Umbilical cord (tissue), 2 donors: Measurements from ENCODE around the gene C4orf33. TPM values are rescaled to one million over a fixed set of nuclear protein-coding genes. Genes with fewer than 3 reads are reported as not detected.
"Not testable (repeated sequence)": the region's sequence is repeated elsewhere in the genome, so short reads cannot be mapped to it uniquely, and the experiment has no call there.

Experiments
- DNase-seq: peaks from one replicate; pipeline ENCODE4 v3.0.0-alpha.2; 2015; ENCODE audit warnings: low spot score
- total RNA-seq: library from RNA; depleted of rRNA; stranded (reverse); fragments of >200 nt; gene quantifications from one replicate; pipeline ENCODE4 v1.2.3, GENCODE V29; 2014; ENCODE audit warnings: low replicate concordance; ENCODE audit not compliant: insufficient read depth

C4orf33 gene
- 11.1 TPM for total RNA-seq

GRCh38 chr4:129095811-129096454, at the start of gene C4orf33:
TSS of gene C4orf33 (plus strand) at chr4:129096152. CDS start at chr4:129102611, 6,459 bp downstream.
- peak; percentile 91 for DNase-seq

GRCh38 chr4:129059028-129059427, 36.9 kb upstream of the C4orf33 start:
- DNase-seq, result no peak

- no peak for DNase-seq
Measured at GRCh38 chr4:129062580-129062979, 33.4 kb upstream of the C4orf33 start.

- DNase-seq, result no peak
Measured at GRCh38 chr4:129063640-129064039, 32.3 kb upstream of the C4orf33 start.

GRCh38 chr4:129064717-129065116, 31.2 kb upstream of the C4orf33 start:
- DNase-seq, result no peak

- DNase-seq, result not testable (repeated sequence)
Measured at GRCh38 chr4:129069537-129069936, 26.4 kb upstream of the C4orf33 start.

GRCh38 chr4:129077326-129077725, 18.6 kb upstream of the C4orf33 start:
- no peak for DNase-seq

- DNase-seq, result no peak
Measured at GRCh38 chr4:129080129-129080528, 15.8 kb upstream of the C4orf33 start.

GRCh38 chr4:129082302-129082701, 13.7 kb upstream of the C4orf33 start:
- DNase-seq, result no peak

GRCh38 chr4:129085472-129085871, 10.5 kb upstream of the C4orf33 start:
- no peak for DNase-seq

GRCh38 chr4:129087516-129087915, 8.4 kb upstream of the C4orf33 start:
- no peak for DNase-seq

- no peak for DNase-seq
Measured at GRCh38 chr4:129092631-129093190, 3.2 kb upstream of the C4orf33 start.

- DNase-seq, result peak; percentile 99
Measured at GRCh38 chr4:129093191-129093920, 2.6 kb upstream of the C4orf33 start, which contains the start of gene SCLT1. TSS of gene SCLT1 (minus strand) at chr4:129093539. CDS start at chr4:129093103, 436 bp downstream.

GRCh38 chr4:129094347-129094746, 1.6 kb upstream of the C4orf33 start:
- no peak for DNase-seq

GRCh38 chr4:129098531-129099001, 2.6 kb downstream of the C4orf33 start:
- peak; percentile 80 for DNase-seq

GRCh38 chr4:129109965-129110824, 14.2 kb downstream of the C4orf33 start:
- no peak for DNase-seq

GRCh38 chr4:129110931-129111330, 15.0 kb downstream of the C4orf33 start:
- no peak for DNase-seq

GRCh38 chr4:129111919-129112318, 16.0 kb downstream of the C4orf33 start:
- no peak for DNase-seq

GRCh38 chr4:129113434-129113833, 17.5 kb downstream of the C4orf33 start:
- no peak for DNase-seq

- no peak for DNase-seq
Measured at GRCh38 chr4:129113919-129114318, 18.0 kb downstream of the C4orf33 start.

- DNase-seq, result no peak
Measured at GRCh38 chr4:129117705-129118104, 21.8 kb downstream of the C4orf33 start.

GRCh38 chr4:129126614-129127013, 30.7 kb downstream of the C4orf33 start:
- DNase-seq, result not testable (repeated sequence)
